ENCODE results near the gene NRTN.
"Not testable (repeated sequence)": the region's sequence is repeated elsewhere in the genome, so short reads cannot be mapped to it uniquely, and the experiment has no call there.

The NRTN gene

GRCh38 chr19:5804516-5805461, at the start of gene NRTN:
TSS of gene NRTN (plus strand) at chr19:5805067. CDS start at chr19:5824166, 19,099 bp downstream.
- DNase-seq, result no peak

- no peak for DNase-seq
Observed at GRCh38 chr19:5762608-5763217, 42.2 kb upstream of the NRTN start.

- no peak for DNase-seq
Observed at GRCh38 chr19:5765220-5765619, 39.6 kb upstream of the NRTN start.

- DNase-seq, result no peak
Observed at GRCh38 chr19:5767949-5768348, 36.9 kb upstream of the NRTN start.

GRCh38 chr19:5772416-5772815, 32.5 kb upstream of the NRTN start:
- DNase-seq, result no peak

- DNase-seq, result no peak
Observed at GRCh38 chr19:5773276-5773675, 31.6 kb upstream of the NRTN start.

GRCh38 chr19:5774921-5775320, 29.9 kb upstream of the NRTN start:
- no peak for DNase-seq

GRCh38 chr19:5775668-5776309, 29.1 kb upstream of the NRTN start:
- no peak for DNase-seq

GRCh38 chr19:5778402-5778801, 26.5 kb upstream of the NRTN start:
- DNase-seq, result no peak

GRCh38 chr19:5780916-5781315, 24.0 kb upstream of the NRTN start:
- DNase-seq, result not testable (repeated sequence)

GRCh38 chr19:5782322-5782721, 22.5 kb upstream of the NRTN start:
- no peak for DNase-seq

GRCh38 chr19:5782945-5783919, 21.6 kb upstream of the NRTN start:
- no peak for DNase-seq

GRCh38 chr19:5784581-5785147, 20.2 kb upstream of the NRTN start, which contains the start of gene PRR22:
TSS of gene PRR22 (minus strand) at chr19:5784746. CDS start at chr19:5784660, 86 bp downstream.
- DNase-seq, result no peak

GRCh38 chr19:5785423-5785822, 19.4 kb upstream of the NRTN start:
- DNase-seq, result no peak

GRCh38 chr19:5786593-5787408, 18.1 kb upstream of the NRTN start:
- DNase-seq, result no peak

GRCh38 chr19:5787409-5788182, 17.3 kb upstream of the NRTN start:
- no peak for DNase-seq

- DNase-seq, result no peak
Observed at GRCh38 chr19:5788422-5788821, 16.4 kb upstream of the NRTN start.

- DNase-seq, result no peak
Observed at GRCh38 chr19:5789351-5789761, 15.5 kb upstream of the NRTN start.

GRCh38 chr19:5789886-5790558, 14.8 kb upstream of the NRTN start:
- no peak for DNase-seq
